Left renal pelvis (tissue), 4 donors: Measurements from ENCODE around the gene TRIM28. TPM values are rescaled to one million over a fixed set of nuclear protein-coding genes. Genes with fewer than 3 reads are reported as not detected.

ENCODE experiments used
- DNase-seq, 4 donors: peaks; one replicate each; pipeline ENCODE4 v3.0.0-alpha.2; 2013; ENCODE audit warnings: low read depth in 4 of 4, low spot score in 3 of 4
- polyA plus RNA-seq, 4 donors: library from polyadenylated mRNA; unstranded; fragments of 120-200 nt; gene quantifications; one replicate each; pipeline ENCODE4 v1.2.1, GENCODE V29; 2013; ENCODE audit not compliant: insufficient read length in 4 of 4

Gene TRIM28
- polyA plus RNA-seq, 4 donors = 508 to 729 (median 693) TPM

DNA sequence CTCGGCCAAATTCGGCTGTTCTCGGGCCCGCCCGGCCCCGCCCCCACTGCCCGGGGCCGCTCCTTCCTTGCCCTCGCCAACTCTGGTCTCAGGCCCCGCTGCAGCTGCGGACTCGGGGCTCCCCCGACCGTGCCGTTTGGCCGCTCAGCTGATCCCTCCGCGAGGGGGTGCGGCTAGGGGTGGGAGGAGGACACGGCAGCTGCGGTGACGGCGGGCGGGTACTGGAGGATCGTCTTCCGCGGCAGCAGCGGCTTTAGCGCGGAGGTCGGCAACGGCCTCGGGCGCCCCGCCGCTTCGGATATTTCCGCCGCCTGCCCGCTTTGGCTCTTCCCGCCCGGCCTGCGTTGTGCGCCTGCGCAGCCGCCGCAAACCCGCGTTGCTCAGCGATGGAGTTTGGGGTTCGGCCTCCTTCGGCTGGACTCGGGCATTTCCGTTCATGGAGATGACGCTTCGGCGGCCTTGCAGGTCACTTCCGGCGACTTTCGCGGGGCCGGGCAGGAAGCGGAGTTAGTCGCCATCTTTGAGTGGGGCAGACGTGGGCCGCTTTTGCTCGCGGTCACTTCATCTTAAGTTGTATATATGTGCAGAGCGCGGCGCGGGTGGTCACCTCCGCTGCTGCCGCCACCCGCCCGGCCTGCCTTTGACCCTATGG is 14.9 kb downstream of the TRIM28 start:
- DNase-seq = peak; percentile 92 to 98 (median 97)

DNA sequence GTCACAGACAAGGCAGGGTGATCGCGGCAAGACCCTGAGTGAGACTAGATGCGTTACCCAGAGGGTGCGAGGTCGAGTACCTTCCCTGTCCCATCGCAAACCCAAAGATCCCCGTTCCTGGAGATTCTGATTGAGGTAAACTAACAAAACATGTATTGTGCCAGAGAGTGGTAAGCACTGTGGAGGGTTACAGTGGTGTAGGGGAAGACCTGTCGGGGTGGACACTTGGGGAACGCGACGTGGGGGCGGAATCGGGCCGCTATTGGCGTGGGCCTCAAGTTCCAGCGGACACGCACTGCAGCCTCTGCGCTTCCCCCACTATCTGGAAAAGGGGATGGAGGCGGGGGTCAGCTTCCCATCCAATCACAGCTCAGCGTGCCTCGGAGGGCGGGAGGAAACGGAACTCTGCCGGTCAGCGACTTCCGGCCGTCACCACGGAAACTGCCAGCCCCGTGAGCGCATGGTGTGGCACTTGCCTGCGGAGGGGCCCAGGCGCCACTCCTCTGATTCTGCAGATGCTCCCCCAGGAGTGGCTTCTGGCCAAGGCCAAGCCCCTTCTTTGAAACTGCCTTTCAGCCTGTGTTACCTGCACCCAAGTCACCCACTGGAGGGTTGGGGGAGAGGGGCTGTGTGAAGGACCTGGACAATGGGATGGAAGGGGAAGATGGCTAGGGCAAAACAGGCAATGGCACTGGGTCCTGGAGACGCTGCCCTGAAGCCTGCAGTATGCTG is 15.6 kb downstream of the TRIM28 start:
- peak in 3 of 4 donors; percentile 76 to 85 (median 85) for DNase-seq

DNA sequence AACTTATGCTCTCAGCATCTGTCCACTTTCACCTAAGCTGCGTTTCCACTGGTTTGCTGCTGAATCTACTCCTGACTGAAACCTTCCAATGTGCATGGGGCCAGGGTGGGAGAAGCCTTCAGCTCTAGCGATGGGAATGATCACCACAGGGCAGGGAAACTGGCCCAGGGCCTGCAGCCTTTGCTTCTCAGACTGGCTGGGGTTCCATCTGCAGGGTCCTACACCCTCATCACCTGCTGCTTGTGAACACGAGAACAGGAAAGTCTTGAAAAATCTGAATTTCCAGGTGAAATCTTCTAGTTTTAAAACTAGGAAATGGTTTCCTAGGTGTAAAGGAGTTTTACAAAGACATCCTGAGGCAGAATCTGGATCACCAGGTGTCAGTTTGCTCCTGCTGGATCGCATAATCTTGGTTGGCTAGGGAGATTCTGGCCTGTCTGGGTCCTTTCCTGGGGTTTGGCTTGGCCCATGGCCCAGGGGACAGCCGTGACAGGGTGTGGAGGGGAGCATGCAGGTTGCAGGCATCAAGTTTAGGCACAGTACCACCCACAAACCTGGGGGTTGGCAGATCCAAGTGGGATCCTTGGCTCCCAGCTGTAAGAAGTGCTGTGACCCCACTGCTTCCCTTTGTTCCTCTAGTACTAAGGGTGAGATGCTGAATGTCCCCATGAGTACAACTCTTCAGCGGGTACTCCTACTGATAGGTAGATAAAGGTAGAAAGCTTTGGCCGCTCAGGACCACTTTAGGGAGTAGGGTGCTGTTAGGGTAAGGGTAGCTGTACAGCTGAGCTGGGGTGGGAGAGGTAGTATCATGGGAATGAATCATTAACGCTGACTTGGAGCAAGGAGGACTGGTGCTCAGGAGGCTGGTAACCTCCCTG is 16.4 kb downstream of the TRIM28 start:
- DNase-seq = no peak

DNA sequence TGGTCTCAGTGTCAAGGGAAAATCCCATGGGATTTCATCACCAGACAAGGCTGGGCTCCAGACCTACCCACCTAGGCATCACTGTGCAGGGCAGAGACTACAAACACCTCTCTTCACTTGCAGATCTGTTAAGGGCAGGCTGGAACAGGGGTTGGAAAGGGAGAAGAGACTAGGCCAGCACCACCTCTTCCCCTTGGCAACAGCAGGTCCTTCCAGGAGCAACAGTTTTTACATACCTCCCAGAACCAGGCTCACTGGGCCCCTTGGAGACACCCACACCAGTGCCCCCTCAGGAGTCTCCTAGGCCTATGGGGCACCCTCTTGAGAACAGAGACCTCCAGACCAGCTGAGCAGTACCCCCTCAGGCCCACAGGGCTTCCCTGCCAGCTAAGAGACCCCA is 17.1 kb downstream of the TRIM28 start:
- DNase-seq = no peak

DNA sequence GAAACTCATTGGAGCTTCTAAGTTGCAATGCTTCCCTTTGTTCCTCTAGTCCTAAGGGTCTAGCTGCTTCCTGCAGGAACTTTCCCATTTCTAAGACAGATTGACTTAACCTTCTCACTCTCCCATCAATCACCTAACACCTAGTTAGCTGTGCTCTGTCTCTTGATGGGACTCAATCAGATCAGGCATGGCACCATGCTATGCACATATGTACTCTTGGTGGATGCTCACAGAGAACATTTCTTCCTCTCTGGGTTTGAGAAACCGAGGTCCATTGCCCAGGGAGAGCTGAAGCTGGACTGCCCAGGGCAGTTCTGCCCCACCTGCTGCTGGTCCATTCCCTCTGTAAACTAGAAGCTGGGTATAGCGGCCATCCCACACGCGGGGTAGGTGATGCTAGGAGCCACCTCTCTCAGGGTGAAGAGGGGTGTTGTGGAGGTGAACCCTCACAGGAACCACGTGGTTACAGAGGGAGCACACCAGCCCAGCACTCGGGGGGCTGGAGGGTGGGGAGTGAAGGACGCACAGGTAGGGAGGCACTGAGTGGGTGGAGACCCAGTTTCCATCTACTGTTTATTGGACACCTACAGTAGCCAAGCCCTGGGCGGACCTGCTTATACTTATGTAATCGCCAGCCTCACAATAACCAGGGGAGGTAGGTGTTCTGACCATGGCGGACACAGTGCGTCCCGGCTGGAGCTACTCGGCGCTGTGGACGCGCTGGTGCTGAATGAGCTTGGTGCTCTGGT is 17.7 kb downstream of the TRIM28 start:
- DNase-seq = no peak

DNA sequence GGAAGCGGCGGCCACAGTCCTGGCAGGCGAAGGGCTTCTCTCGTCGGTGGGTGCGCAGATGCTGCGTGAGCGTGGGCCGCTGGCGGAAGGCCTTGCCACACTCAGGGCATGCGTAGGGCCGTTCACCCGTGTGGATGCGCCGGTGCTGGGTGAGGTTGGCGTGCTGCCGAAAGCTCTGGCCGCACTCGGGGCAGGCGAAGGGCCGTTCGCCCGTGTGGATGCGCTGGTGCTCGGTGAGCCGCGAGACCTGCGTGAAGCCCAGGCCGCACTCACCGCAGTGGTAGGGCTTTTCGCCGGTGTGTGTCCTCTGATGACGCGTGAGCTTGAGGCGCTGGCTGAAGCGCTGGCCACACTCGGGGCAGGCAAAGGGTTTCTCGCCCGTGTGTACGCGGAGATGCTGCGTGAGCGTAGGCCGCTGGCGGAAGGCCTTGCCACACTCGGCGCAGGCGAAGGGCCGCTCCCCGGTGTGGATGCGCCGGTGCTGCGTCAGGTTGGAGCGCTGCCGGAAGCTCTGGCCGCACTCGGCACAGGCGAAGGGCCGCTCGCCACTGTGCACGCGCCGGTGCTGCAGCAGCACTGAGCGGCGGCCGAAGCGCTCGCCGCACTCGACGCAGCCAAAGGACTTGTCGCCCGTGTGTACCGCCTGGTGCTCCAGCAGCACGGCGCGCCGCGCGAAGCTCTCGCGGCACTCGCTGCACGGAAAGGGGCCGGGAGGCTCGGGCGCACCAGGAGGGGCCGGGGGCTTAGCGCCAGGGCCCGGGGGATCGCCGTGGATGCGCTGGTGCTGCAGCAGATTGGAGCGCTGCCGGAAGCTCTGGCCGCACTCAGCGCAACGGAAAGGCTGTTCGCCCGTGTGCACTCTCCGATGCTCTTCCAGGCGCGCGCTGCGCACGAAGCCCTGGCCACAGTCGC is 18.5 kb downstream of the TRIM28 start:
- no peak for DNase-seq

GRCh38 chr19:58563034-58563573 is 19.2 kb downstream of the TRIM28 start:
- no peak for DNase-seq

DNA sequence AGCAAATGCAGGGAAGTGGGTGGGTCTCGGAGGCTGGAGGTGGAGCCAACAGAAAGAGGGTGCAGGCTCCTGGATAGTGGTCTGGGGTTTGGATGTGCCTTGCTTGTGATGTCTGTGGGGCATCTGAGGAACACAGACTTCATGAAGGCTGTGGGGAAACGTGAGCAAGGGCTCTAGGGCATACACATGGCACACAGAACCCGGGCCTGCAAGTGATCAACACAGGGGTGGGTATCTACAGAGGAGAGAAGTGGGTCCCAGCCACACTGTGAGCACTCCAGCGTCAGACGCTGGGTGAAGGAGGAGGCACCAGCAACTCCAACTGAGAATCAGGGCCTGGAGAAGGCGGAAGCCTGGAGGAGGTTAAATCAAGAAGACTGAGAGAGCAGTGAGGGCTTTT is 20.0 kb downstream of the TRIM28 start:
- DNase-seq = no peak

DNA sequence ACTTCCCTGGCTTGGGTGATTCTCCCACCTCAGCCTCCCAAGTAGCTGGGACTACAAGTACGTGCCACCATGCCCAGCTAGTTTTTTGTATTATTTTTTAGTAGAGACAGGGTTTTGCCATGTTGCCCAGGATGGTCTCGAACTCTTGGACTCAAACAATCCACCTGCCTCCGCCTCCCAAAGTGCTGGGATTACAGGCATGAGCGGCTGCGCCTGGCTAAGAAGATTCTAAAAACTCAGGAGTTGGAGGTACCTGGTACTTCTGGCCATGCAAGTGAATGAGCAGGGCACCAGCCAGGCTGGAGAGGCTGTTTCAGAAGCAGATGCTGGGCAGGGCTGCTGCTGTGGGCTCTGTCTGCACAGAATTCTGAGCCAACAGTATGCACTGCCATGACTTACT is 23.1 kb downstream of the TRIM28 start:
- no peak for DNase-seq

DNA sequence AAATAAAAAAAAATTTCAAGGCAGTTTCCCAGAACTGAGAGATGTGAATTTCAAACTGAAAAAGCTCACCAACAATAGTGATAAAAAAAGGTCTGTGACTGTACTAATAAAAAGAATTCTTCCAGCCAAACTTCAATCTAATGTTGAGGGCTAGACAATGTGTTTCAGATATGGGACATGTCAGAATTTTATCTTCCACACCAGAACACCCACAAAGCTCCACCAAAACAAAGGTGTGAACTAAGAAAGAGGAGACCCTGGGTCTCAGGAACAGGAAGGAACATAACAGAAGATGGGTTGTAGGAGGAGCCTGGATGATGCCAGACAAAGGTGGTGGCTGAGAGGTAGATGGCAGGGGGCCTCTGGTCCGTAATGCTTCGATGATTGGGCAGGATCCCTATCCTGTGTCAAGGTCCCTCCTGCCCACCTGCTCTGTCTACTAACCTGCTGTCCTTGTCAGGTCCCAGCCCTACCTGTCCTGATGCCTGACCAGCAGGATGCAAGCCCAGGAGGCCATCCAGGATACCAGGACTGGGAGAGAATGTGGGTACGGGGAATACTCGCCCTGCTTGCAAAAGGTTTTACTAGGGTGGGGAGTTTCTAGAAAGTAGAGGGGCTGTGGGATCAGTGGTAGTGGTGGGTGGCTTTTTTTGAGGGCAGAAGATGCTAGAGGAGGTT is 24.7 kb downstream of the TRIM28 start:
- no peak for DNase-seq

DNA sequence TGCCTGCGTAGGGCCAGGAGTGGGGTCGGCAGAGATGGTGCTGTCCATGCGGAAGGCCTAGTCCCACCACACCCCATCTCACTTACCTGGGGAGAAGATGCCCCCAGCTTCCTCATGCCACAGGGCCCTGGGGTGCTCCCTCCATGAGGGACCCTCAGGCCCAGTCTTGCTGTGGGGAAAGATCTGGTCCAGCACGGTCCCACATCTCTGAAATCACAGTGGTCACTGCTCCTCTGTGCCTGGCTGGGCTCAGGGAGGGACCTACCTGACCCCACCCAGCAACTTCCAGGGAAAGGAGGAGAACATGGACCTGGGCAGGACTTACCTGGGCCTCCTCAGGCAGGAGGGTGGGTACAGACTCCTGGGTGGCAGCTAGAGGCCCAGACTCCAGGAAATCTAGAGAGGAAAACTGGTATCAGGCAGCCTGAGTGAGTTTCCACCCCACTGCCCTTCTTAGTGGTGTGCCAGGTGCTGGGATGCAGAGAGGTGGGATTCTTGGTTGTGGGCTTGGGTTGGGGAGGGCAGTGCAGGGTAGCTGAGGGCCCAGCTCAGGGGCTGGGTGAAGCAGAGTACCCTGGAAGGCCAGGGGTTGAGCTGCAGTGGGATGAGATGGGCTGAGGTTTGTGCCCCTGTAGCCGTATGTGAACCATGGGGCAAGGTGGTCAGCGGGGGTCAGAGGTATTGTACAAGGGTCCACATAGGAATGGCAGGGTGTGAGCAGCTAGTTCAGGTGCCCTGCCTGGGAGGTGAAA is 25.5 kb downstream of the TRIM28 start:
- DNase-seq = no peak

- no peak for DNase-seq
Measured at GRCh38 chr19:58569943-58570670, 26.2 kb downstream of the TRIM28 start.

DNA sequence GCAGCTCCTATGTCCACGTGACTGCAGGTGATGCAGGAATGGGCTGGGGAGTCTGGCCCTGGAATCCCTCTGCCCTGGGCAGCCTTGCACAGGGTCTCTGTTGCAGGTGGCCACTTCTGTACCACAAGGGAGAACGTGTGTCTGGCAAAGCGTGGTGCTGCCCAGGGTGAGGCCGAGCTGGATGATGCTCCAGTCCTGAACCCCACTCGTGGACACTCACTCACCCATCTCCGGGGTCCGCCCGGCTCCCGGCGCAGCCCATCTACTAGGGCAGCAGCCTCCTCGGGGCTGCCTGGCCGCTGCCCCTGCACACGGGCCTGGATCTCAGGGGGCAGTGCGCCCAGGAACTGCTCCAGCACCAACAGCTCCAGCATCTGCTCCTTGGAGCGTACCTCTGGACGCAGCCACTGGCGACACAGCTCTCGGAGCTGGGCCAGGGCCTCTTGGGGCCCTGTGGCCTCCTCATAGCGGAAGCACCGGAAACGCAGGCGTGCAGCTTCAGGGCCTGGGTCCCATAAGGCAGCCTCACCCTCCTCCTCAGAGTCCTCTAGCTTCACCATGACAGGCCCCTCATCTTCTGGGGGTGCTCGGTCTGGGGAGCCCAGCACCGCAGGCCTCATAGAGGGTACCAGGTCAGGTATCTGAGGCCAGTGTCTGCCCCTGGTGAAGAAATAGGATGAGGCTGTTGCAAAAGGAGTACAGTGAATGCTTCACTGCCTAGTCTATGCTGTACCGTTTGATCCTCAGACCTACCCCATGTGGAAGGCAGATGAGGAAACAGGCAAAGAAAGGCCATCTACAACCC is 27.1 kb downstream of the TRIM28 start:
- DNase-seq = no peak

DNA sequence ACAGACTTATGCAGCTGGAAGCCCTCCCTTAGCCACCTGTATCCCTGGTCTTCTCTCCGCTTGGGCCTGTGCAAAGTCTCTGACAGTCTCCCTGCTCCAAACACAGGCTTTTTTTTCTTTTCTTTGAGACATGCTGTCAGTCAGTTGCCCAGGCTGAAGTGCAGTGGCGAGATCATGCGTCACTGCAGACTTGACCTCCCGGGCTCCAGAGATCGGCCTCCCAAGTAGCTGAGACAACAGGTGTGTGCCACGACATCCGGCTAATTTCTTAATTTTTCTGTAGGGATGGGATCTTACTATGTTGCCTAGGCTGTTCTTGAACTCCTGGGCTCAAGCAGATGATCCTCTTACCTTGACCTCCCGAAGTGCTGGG is 27.7 kb downstream of the TRIM28 start:
- no peak for DNase-seq

DNA sequence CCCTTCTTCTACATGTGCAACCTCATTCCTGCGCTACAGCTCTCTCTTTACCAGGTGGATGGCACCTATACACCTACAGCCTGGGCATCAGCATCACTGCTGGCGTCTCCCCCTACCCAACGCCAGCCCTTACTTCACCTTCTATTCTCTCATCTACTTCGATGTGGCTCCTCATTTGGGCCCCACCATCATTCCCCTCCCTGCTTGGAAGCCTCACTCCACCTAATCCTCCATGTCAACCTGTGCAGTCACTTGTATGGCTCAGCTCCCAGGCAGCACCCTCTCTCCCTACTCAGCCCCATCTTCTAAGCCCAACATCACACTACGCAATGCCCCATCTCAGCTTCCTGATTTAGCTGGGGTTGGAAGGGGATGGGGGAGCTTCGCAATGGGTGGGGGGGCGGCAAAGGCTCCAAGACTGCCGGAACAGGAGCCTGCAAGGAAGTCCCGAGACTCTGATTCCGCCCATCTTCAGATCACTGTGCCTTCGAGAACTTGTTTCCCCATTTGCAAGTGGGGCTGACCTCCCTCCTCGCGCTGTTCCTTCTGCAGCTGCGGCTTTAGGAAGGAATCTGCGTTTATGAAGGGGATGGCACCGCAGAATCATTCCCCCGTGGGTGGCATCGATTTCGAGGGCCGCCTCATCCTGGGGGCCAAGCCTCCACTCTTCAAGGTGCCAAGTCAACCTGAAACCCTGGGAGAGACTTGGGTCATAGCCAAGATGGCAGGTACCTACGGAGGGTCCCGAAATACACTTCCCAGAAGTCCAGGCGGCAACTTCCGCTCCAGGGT is 28.4 kb downstream of the TRIM28 start:
- no peak for DNase-seq
